SK-N-MC (cell line): ENCODE measurements around the gene IDUA.
"Not testable (repeated sequence)": the region's sequence is repeated elsewhere in the genome, so short reads cannot be mapped to it uniquely, and the experiment has no call there.

Experiments used
- DNase-seq: peaks from one replicate; pipeline ENCODE4 v3.0.0-alpha.2; 2011; ENCODE audit warnings: low read depth, low spot score
- H3K27ac ChIP-seq: fragments of 200-600 bp; sonication (generic); 2 replicates; pipeline ENCODE4 v1.5.1; 2016; ENCODE audit warnings: mixed run types
- H3K36me3 ChIP-seq: fragments of 200-600 bp; sonication (generic); 2 replicates; pipeline ENCODE4 v1.6.1; 2017; ENCODE audit warnings: antibody characterized with exemption, low read length, mixed read lengths; ENCODE audit not compliant: insufficient read depth
- H3K4me3 ChIP-seq: fragments of 200-600 bp; sonication (generic); 2 replicates; pipeline ENCODE4 v1.5.1; 2016
- H3K9ac ChIP-seq: fragments of 200-600 bp; sonication (generic); 2 replicates; pipeline ENCODE4 v1.8.0; 2017; ENCODE audit warnings: mixed run types, mixed read lengths; ENCODE audit not compliant: insufficient read length
- H3K9me3 ChIP-seq: fragments of 200-600 bp; sonication (generic); 2 replicates; pipeline ENCODE4 v1.6.1; 2017; ENCODE audit warnings: low read depth, mild to moderate bottlenecking, antibody characterized with exemption, low read length, moderate library complexity, mixed read lengths
- EZH2 ChIP-seq: fragments of 200-600 bp; sonication (generic); IDR thresholded peaks from one replicate; pipeline ENCODE4 v1.6.1; 2017; ENCODE audit warnings: antibody characterized with exemption
- FOXP2 ChIP-seq: optimal IDR thresholded peaks from 2 replicates; pipeline ENCODE3; 2011; ENCODE audit warnings: mild to moderate bottlenecking, moderate library complexity; ENCODE audit not compliant: insufficient read depth; ENCODE audit errors: extremely low read length, control extremely low read depth
- POLR2AphosphoS5 ChIP-seq: IDR thresholded peaks from 2 replicates; pipeline ENCODE4 v1.6.1; 2012; ENCODE audit warnings: mild to moderate bottlenecking, low read depth, low read length, borderline replicate concordance

The IDUA gene

DNA sequence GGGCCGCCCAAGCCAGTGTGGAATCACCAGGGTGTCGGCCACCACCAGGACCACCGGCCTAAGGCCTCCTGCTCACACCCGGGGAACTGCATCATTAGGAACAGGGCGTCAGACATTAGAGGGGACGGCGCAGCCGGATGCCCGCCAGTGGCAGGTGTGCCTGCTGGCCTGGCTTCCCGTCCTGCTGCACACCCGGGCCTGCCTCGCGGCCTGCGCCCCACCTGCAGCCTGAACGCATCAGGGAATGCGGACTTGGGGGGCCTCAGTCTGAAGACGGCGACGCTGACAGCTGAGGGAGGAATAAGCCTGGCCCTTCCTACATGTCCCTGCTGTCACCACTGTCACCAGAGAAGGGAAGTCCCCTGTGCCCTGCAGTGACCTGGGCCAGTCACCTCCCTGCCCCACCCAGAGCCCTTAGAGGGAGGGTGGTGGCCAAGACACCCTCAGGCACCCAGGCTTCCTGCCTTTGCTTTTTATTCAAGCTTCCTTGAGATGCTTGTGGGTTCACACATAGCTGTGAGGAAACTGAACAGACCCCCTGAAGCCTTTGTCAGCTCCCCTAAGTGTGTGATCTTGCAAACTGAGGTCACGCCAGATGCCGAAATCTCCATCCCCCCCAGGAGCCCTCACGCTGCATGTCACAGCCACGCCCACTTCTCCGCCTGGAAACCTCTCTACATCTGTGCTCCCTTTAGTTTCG, 16.6 kb upstream of the IDUA start:
- Histone ChIP-seq H3K27ac (no peak overlapping the region), H3K4me3 (no peak overlapping the region), H3K36me3 (no peaks in the 10 kb centered on the region), H3K9me3 (no peaks in the 10 kb centered on the region), H3K9ac (no peak overlapping the region)
- no peak for DNase-seq
- no peak for TF ChIP-seq FOXP2
- TF ChIP-seq EZH2, result no peak
- no peak for TF ChIP-seq POLR2AphosphoS5

- Histone ChIP-seq H3K27ac (no peak overlapping the region), H3K36me3 (no peaks in the 10 kb centered on the region), H3K9me3 (no peaks in the 10 kb centered on the region), H3K4me3 (no peak overlapping the region), H3K9ac (no peak overlapping the region)
- no peak for DNase-seq
- TF ChIP-seq EZH2, result no peak
- no peak for TF ChIP-seq FOXP2
- no peak for TF ChIP-seq POLR2AphosphoS5
Measured at GRCh38 chr4:970854-971520, 15.9 kb upstream of the IDUA start.

DNA sequence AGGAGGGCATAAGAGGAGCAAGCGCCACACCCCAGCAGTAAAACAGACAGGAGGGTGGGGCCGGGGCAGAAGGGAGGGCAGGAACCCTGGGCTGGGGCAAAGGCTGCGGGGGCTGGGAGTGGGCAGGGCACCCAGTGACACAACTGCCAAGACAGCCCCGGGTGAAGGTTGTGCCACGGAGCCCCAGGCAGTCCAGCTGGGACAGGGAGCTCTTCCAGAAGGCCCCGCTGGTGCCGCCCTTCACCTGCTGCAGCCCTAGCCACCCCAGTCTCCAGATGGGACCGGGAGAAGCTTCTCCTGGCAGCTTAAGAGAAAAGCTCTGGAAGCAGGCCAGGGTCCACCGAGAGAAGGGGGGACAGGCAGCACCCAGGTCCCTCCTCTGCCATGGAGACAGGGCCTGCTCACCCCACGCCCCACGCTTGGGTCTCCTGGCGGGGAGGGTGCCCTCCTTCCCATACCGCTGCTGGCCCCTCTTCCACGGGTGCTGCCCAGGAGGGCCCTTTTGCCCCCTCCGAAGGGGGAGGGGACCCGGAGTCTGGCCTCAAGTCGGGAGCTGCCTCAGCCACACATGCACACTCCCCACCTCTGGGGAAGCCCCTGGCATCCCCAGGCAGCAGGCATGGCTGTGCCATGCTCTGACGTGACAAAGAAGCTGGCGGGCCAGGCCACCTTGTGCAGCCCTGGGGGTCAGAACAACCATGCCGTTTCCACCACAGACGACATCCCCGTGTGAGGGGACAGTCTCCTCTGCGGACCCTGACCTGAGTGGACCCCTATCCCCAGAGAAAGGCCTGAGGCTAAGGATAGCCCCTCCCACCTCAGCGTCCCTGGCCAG, 15.0 kb upstream of the IDUA start:
- no peaks in the 10 kb centered on the region for H3K9me3 ChIP-seq
- H3K4me3 ChIP-seq, result peak overlapping the region; percentile 85
- no peak overlapping the region for H3K27ac ChIP-seq
- no peak for TF ChIP-seq FOXP2
- no peak for TF ChIP-seq EZH2
- TF ChIP-seq POLR2AphosphoS5, result no peak
- DNase-seq, result no peak
- H3K9ac ChIP-seq, result no peak overlapping the region
- no peaks in the 10 kb centered on the region for H3K36me3 ChIP-seq

DNA sequence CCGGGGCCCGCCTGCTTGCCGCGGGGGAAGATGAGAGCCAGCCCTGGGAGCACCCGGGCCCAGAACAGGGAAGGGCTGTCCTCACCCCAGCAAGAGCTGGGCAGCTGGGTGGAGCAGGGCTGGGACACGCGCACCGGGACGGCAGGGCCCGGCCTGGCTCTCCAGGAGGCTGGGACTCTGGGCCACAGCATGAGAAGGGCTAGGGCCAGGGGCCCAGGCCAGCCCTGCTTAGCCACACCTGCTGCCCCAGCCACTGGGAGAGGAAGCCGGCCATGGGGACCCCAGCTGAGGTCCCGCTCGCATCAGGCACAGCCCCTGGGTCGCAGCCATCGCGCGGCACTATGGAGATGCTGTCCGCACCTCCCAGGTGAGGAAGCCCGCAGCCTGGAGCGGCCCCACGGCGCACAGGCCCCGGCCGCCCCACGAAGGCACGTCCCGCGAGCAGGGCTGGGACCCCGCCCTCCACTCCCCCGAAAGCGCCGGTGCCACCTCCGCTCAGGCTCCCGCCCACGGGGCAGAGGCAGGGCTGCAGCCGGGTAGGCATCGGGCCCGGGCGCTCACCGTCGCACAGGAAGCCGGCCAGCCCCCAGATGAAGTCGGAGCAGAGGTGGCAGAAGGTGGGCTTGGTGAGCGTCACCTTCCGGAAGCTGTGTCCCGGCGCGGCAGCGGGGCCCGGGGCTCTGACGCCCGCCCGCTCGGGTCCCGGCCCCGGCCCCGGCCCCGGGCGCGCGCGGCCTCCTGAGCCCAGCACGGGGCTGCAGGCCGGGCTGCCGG, 14.0 kb upstream of the IDUA start:
- Histone ChIP-seq H3K9me3 (no peaks in the 10 kb centered on the region), H3K4me3 (peak overlapping the region; percentile 85), H3K27ac (no peak overlapping the region), H3K36me3 (no peaks in the 10 kb centered on the region), H3K9ac (peak overlapping the region; percentile 65)
- TF ChIP-seq FOXP2 (no peak), POLR2AphosphoS5 (no peak), EZH2 (no peak)
- DNase-seq, result no peak

DNA sequence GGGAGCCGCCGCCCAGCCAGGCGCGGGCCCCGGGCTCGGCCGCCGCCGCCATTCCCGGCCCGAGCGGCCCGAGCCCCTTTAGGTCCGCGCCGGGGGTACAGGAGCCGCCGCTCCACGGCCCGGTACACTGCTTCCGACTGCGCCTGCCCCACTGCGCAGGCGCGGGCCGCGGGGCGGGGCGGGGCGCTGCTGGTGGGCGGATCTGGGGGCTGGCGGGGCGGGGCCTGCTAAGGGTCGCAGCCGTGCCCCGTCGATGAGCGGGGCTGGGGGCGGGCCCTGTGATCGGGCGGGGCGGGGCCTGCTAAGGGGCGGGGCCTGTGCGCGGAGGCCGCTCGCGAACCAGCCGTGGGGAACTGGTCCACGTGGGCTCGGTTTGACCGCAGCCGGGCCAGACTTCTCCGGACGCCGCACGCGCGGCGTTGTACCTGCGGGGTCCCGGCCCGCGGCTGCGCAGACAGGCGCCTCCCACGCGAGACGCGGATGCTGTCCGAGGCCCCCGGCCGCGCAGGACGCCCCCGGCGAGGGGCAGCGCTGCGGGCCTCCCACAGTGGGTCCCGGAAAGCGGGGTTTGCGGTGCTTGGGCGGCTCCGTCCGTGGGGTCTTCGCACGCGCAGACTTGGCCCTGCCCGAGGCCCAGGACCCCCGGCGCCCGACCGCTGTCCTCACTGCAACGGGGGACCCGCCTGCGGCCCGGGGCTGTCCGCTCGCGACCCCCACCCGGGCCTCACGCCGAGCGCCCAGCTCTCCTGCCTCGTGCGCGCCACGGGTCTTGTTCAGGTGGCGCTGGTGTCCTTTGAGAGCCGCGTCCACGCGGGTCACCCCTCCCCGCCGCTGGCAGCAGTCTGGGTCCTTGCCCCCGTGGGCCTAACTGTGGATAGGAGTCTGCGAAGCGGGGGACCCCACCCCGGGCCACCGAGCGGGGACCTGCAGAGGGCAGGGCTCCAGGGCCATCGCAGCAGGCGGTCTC, 13.1 kb upstream of the IDUA start, which contains the start of gene DGKQ:
Gene DGKQ (minus strand): TSS at position 139 of the 967 bp plus-strand sequence. CDS start 87 bp downstream, at position 52.
- Histone ChIP-seq H3K9ac (peak within 1 kb of the TSS; percentile 65), H3K4me3 (peak within 1 kb of the TSS; percentile 85), H3K36me3 (no peaks in the 10 kb centered on the region), H3K27ac (no peak within 1 kb of the TSS), H3K9me3 (no peaks in the 10 kb centered on the region)
- no peak for DNase-seq
- no peak for TF ChIP-seq FOXP2
- TF ChIP-seq EZH2, result no peak
- no peak for TF ChIP-seq POLR2AphosphoS5

GRCh38 chr4:974668-975067, 12.2 kb upstream of the IDUA start:
- Histone ChIP-seq H3K36me3 (no peaks in the 10 kb centered on the region), H3K9me3 (no peaks in the 10 kb centered on the region), H3K9ac (no peak overlapping the region), H3K27ac (no peak overlapping the region), H3K4me3 (no peak overlapping the region)
- no peak for TF ChIP-seq POLR2AphosphoS5
- no peak for TF ChIP-seq FOXP2
- no peak for TF ChIP-seq EZH2
- DNase-seq, result no peak

GRCh38 chr4:976016-976415, 10.8 kb upstream of the IDUA start:
- not testable (repeated sequence) for H3K36me3 ChIP-seq, H3K9me3 ChIP-seq, H3K9ac ChIP-seq, H3K27ac ChIP-seq, DNase-seq, H3K4me3 ChIP-seq
